GM20431 (cell line): Measurements from ENCODE around the gene EMC10.

Experiments
- in situ Hi-C: fragments of 300-500 bp; cut with MseI, MboI; formaldehyde crosslinking; loops from one replicate; pipeline ENCODE4 v1.15.0; 2020; ENCODE audit warnings: low sequenced_read_pairs; ENCODE audit not compliant: unreplicated experiment

EMC10 gene

DNA sequence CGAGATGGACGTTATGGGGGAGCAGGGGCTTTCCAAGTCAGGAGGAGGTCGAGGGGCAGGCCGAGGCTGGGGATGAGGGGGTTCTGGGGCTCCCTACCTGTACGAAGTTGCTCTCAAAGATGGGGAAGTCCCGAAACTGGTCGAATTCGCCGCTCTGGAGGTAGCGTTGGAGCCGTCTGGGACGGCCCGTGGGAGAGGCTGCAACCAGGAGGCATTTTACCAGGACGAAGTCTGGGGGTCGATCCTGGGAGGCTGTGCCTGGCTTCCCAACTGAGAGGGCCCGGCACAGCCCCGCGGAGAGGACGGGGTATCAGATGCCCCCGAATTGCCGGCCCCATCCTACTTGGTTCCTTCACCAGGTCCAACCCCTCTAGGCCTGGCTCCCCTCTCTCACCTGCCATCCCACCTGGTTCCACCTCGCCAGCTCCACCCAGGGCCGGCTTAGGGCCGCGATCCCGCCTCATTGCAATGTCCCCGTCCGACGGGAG, 527 bp upstream of the EMC10 start:
- in situ Hi-C loops: no loop called here

DNA sequence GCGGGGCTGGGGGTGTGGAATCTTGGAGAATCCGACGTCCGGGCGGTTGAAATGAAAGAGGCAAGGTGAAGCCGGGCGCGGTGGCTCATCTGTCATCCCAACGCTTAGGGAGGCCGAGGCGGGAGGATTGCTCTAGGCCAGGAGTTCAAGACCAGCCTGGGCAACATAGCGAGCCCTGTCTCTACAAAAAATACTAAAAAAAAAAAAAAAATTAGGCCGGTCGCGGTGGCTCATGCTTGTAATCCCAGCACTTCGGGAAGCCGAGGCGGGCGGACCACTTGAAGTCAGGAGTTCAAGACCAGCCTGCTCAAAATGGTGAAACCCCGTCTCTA, 566 bp downstream of the EMC10 start:
- in situ Hi-C loops: no loop called here

DNA sequence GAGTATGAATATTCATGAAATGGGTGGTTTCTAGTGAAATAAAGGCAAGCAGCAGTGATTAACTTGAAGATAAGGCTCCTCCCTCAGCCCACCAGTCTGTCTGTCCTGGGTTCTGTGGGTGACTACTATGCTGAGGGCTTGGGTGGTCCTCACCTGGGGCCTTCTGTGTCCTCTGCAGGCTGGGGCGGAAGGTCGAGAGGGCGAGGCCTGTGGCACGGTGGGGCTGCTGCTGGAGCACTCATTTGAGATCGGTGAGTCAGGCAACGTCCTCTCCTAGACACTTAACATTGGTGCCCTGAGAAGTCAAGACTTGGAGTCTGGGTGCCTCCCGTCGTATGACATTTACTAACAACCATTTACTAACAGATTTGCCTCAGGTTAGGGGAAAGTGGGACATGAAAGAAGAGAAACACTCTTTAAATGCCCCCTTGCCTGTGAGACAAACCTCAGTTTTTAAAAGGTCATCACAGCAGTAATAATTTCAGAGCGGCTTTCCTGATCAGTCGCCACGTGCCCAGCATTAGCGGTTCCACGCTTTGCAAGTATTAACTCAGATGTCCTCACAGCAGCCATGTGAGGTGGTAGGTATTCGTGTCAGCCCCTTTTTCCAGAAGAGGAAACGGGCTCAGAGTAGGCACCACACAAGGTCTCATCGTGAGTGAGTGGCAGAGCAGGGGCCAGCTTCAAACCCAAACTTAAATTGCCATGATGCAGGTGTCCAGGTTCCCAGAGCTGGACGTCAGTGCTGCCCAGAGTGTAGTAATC, 1.6 kb downstream of the EMC10 start:
- in situ Hi-C loops: no loop called here

DNA sequence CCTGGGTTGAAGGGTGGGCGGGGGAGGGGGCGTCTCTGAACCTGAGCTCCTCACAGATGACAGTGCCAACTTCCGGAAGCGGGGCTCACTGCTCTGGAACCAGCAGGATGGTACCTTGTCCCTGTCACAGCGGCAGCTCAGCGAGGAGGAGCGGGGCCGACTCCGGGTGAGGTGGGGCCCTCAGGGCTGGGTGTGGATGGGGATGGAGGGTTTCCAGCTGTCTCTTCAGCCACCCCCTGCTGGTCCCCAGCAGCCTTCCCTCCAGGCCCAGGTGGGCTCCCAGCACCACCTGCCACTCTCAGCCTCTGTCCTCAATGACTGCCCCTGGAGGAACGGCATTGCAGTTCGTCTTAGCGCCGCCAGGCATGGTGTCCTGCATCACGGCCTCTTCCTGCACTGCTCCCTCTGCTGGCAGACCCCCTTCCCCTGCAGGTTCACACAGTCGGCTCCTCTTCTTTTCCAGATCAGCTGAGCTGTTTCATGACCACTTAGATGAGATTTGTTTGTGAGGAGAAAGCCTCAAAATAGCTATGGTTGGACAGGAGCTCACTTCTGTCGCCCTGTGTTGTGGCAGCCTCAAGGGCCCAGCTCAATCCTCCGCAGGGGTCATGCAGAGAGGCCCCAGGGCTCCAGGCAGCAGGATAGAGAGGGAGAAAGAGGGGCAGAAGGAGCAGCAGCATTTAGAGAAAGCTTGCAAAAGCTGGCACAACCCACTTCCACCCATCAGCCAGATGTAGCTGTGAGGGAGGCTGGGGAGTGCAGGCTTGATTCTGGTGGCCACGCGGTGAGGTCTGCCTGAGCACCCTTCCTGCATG, 2.8 kb downstream of the EMC10 start:
- in situ Hi-C loops: no loop called here

DNA sequence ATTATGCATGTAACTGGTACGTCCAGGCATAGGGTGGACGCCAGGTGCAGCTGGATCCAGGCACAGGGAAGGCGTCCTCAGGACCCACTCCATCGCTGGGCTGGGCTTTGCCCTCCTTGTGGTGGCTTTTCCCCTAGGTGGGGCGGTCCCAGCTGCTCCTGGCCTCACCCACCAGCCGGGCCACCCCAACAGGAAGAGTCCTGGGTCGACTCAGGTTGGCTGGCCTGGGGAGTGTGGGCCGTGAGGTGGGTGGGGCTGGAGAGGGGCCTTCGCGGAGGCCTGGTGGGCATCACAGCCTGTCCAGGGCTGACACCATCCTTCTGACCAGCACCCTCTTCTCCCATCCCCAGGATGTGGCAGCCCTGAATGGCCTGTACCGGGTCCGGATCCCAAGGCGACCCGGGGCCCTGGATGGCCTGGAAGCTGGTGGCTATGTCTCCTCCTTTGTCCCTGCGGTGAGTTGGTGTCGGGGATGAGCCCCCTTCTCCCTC, 3.5 kb downstream of the EMC10 start:
- in situ Hi-C loops: no loop called here

DNA sequence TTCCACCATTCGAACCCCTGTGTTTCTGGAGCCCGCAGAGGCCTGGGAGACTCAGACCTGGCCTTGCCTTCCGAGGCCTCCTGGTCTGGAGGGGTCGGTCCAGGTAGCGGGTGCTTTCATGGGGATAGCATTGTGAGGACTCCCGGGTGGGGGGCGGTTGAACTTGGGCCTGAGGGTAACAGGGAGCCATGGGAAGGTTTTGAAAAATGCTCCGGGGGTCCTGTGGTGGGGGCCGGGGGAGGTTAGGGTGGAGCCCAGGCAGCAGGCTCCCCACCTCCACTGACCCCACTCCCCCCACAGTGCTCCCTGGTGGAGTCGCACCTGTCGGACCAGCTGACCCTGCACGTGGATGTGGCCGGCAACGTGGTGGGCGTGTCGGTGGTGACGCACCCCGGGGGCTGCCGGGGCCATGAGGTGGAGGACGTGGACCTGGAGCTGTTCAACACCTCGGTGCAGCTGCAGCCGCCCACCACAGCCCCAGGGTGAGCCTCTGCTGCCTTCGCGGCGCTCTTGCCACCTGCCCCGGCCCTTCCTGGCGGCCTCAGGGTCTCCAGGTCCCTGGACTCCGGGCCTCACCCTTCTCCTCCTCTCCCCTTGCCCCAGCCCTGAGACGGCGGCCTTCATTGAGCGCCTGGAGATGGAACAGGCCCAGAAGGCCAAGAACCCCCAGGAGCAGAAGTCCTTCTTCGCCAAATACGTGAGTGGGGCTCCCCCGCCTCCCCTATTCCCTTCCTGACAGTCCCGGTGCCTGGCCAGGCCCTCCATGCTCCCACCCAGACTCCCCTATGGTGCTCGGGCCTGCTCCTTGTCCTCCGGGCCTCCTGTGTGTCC, 4.2 kb downstream of the EMC10 start:
- in situ Hi-C loops: no loop called here

DNA sequence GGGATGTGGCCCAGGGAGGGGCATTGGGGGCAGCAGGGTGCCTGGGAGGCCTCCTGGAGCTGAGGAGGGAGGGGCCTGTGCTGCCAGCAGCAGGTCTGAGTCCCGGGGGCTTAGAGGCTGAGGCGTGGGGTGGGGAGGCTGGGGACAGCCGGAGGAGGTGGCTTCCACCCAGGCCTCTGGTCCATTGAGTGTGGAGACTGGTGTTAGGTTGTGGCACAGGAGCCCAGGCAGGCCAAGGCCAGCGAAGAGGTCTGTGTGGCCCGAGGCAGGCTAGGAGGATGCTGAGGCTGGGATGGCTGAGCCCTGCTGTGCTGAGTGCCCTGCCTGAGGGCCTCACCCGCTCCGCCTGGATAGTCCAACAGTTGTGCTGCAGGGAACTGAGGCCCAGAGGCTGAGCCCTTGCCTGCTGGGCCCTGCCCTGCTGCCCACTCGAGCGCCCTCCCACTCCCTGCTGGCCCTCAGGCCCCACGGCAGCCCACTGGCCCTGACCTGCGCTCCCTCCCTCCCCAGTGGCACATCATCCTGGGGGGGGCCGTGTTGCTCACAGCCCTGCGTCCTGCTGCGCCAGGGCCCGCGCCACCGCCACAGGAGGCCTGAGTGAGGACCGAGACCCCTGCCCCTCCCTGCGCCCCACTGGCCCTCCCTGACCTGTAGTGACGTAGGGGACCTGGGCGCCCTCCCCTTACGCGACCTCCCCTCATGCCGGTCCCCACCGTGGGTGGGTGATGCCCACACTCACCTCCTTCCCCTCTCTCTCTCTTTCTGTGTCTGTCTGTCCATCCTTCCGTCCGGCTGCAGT, 5.2 kb downstream of the EMC10 start:
- in situ Hi-C loops: no loop called here

DNA sequence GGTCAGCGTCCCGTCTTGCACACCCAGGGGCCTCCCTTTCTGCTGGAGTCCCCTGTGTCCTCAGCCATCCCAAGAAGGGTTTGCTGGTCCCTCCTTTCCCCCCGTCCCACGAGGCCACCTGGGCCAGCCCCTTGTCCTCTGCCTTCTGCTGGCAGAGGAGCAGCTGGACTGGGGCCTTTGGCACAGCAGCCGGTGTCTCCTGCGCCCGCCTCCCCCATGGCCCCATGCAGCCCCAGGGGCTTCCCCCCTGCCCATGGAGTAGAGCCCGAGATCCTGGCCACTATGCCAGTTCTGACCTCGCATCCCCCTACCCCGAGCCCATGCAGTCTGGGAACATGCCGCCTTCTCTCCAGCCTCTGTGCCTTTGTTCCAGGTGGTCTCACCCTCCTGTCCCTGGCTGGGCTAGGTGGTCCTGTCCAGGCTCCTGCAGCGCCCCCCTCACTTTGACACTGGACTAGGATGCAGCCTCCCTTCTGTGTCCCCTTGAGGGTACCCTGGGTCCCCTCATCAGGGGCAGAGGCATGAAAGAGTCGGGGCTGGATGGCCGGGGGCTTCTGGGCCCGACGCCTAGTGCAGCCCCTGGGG, 6.1 kb downstream of the EMC10 start:
- in situ Hi-C loops: no loop called here

DNA sequence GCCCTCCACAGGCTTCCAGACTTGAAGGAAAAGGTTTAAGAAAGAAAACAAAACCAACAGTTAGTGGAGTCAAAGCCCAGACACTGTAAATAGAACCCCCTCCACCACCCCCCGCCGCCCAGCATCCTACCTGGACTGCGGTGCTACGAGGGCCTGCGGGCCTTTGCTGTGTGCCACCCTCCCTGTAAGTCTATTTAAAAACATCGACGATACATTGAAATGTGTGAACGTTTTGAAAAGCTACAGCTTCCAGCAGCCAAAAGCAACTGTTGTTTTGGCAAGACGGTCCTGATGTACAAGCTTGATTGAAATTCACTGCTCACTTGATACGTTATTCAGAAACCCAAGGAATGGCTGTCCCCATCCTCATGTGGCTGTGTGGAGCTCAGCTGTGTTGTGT, 6.6 kb downstream of the EMC10 start:
- in situ Hi-C loops: no loop called here

DNA sequence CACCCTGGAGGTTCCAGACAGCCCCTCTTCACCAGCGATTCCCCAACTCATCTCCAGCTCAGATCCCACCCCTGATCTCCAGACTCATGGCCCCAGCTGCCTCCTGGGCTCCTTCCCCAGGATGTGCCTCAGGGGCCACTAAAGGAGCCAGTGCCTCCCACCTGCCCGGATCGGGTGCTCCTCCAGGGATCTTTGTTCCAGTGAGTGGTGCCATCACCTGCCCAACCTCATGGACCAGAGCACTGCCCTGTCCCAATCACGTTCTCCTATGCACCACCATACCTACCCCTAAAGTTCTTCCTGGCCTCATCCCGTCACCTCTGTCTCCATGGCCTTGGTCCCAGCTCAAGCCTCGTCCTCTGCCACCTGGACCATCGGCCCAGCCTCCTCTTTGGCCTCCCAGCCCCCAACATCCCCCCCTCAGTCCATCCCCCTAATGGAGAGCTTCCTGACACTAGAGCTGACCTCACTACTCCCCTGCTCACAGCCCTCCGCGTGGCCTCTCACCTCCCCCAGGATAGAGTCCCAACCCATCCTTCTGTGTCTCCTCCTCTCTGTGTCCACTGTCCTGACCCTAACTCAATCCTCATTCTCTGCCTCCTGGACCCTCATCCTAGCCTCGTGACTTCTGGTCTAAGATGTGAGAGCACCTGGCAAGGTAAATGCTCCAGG, 9.1 kb downstream of the EMC10 start:
- in situ Hi-C loops: no loop called here

DNA sequence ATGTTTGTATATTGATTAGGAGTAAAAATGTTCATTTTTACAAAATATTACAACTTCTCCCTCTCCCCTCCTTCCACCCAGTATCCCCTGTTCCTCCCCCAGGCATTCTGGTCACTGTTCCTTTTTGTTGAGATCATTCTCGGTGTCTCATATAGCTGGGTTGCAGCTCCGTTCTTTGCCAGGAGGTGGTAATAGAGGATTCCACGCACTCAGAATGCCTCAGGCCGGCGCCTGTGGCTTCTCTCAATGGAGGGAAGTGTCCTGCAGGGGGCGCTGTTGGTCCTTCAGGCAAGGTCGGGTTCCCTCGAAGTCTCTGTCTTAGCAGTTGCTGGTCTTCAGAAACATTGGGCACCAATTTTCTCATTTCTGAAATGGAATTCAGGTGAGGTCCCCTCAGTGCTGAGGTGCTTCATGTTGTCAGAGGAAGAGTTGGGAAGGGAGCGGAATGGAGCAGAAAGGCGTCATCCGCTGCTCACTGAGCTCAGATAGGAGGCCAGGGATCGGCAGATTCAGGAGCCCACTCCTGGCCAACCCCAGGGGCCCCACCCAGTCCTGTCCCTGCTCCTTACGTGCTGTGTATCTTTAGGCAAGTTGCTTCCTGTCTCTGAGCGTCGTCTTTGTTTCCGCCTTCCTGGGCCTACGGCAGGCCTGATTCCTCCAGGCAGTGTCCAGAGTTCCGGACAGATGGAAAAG, 10.7 kb downstream of the EMC10 start:
- in situ Hi-C loops: no loop called here

DNA sequence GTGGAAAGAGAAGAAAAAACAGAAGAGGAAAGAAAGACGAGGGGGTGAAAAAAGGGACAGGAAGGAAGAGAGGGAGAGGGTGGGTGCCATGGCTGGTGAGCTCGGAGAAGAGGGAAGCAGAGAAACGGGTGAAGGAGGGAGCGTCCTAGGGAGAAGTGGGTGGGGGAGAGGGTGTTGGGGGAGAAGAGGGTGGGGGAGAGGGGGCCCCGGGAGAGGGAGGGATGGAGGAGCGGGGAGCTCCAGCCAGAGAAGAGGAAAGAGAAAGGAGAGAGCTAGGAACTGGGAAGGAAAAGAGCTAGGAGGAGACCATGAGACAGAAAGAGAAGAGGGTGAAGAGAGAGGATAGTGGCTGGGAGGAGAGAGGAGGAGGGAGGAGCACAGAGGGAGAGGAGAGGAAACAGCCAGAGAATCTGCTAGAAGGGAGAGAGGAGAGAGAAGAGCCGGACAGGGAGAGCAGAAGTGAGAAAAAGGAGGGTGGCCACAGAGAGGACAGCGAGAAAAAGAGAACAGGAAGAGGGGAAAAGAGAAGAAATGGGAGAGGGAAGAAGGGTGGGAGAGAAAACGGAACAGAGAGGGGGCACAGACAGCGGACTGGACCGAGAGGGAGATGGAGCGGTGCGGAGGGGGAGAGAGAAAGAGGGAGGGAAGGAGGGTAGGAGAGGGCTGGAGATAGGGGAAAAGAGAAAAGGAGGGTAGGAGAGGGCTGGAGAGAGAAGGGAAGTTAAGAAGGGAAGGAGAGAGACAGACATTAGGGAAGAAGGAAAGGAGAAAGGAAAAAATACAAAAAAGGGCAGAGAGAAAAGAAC, 12.3 kb downstream of the EMC10 start:
- in situ Hi-C loops: no loop called here

DNA sequence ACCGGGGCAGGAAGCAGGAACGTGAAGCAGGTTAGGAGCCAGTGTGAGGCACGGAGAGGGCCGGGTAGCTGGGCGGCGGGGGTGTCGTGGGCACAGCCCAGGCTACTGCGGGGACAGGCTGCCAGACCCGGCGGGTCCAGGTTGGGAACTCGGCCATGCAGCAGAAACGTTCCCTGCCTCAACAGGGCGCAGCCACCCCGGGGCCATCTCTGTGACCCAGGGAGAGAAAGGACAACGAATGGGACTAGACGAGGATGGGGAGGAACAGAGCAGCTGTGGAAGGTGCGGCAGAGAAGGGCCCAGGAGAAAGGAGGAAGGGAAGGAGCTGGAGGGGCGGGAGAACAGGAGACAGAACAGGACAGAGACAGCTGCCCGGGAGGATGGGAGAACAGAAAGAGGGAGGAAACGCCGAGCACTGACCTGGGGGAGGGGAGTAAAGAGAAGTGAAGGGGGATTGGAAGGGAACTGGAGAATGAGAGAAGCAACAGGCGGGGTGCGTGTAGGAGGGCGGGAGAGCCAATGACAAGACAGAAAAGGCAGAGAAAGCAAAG, 13.2 kb downstream of the EMC10 start:
- in situ Hi-C loops: no loop called here

DNA sequence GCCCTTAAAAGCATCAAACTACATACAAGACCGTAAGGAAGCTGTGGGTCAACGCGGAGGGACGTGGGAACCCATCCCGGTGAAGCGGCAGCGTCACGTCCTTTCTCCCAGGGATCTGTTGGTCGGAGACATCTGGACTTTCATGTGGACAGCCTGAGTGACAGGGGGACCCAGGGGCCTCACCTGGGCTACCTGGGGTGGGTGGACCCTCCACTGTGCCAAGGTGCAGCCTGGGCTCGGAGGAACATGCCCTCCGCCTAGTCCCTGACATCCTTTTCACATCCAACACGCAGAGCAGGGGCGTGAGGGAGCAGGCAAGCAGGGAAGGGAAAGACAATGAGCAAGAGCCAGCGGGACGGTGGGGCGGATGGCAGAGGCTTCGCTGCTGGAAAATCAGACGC, 14.1 kb downstream of the EMC10 start:
- in situ Hi-C loops: no loop called here

DNA sequence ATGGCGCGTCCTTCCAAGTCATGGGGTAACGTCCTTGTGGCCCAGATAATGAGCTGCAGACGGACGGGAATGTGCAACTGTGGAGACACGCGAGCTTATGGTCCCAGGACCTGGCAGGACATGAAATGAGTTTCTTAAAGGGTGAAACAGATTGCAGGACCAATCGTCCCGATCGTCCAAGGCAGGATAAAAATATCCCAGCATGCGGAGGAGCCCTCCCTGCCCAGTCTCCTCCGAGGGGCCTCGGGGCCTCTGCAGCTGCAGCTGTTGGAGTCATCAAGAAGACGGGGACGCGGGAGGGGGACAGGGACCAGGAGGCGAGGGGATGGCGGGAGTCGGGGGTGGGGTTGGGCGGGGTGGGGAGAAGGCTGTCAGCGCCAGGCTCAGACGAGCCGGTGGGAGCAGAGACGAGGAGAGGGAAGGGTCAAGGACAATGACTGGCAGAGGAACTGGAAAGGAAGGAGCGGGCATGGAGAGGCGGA, 14.7 kb downstream of the EMC10 start:
- in situ Hi-C loops: no loop called here

DNA sequence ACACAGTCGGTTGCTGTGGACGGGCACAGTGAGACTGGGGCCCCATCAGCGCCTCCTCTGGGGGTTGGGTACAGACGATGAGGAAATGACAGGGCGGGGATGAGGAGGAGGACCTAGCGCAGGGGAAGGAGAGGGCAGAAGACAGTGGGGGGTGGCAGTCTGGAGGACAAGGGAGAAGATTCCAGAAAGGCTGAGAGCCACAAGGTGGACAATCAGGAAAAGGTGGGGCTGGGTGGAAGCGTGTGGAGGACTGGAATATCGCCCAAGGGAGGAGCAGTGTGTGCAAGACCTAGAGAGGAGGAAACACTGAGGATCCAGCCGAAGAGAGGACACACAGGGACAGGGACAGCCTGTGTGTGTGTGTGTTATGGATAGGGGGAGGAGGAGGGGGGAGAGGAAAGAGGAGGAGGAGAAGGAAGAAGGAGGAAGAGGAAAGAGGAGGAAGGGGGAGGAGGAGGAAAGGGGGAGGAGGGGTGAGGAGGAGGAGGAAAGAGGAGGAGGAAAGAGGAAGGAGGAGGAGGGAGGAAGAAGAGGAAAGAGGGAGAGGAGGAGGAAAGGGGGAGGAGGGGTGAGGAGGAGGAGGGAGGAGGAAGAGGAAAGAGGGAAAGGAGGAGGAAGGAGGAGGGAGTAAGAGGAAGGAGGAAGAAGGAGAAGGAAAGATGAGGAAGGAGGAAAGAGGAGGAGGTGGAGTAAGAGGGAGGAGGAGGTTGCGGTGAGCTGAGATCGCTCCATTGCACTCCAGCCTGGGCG, 16.2 kb downstream of the EMC10 start:
- in situ Hi-C loops: no loop called here
